Inferior parietal cortex (tissue), 1 donor: ENCODE measurements around the gene SMARCAD1.
"Not testable (repeated sequence)": the region's sequence is repeated elsewhere in the genome, so short reads cannot be mapped to it uniquely, and the experiment has no call there.

ENCODE experiments used
- DNase-seq: peaks from one replicate; pipeline ENCODE4 v3.0.0-alpha.2; 2016; ENCODE audit errors: extremely low spot score

Gene SMARCAD1

DNA sequence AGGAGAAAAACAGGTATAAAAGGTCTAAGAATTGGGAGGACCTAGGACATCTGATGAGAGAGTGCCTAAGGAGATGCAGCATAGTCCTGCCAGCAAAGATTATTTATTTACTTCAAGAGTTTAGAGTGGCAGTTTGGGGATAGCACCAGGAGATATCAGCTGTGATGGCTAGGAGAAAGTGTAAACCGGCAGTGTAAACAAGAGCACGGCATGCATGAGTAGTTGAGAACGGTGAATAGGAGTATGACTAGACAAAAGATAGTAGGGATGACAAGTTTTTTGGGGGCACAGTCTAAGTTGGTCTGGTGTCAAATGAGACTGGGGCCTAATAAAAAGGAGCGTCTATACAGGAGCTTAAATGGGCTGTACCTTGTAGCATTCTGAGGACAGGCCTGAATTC lies 86.3 kb downstream of the SMARCAD1 start:
- DNase-seq, result not testable (repeated sequence)

DNA sequence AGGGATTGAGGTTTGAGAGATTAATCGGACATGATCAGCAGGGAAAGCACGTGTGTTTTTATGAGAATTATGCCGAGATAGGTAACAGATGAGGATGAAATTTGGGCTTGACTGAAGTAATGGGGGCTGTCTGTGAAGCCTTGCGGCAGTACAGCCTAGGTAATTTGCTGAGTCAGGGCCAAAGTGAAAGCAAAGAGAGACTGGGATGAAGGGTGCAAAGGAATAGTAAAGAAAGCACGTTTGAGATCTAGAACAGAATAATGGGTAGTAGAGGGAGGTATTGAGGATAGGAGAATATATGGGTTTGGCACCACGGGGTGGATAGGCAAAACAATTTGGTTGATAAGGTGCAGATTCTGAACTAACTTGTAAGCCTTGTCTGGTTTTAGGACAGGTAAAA lies 87.8 kb downstream of the SMARCAD1 start:
- DNase-seq, result not testable (repeated sequence)

DNA sequence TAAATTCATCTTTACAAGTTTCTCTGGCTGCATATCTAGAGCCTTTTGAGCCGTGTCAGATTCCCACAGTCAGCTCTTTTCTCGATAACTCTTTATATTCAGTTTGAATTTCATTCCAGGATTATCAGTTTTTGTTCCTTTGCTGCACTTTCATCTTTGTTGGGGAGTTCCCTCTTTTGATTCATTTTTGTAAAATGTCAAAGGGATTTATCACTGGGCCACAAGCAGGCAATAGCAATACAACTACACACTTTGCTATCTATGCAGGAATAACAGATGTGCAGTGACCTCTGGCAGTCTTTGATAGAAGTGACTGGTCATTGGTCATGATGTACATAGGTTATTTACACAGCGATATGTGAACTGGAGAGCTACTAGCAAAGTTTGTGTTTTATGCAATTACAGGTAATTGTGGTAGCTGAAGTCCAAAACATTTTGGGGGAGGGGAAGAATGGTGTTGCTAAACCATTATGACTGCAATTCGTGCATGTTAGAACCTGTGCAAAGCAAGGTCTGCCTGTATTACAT lies 91.1 kb downstream of the SMARCAD1 start:
- no peak for DNase-seq

DNA sequence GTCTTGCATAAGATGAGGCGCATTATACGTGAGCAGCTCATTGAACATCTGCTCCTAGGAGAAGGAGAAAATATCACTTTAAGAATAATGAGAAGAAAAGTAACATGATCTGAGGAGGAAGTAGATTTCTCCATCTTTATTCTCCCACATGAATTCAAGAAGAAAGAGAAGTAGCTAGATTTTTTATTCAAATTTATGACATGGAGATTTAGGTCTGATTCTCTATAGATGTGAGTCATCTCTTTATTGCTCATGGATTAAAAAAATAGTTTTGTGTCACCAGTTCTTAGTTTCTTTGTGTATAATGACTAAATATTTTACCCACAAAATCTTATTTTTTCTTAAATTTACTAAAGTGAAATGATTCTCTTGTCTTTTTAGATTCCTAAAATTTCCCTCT lies 94.5 kb downstream of the SMARCAD1 start:
- no peak for DNase-seq

DNA sequence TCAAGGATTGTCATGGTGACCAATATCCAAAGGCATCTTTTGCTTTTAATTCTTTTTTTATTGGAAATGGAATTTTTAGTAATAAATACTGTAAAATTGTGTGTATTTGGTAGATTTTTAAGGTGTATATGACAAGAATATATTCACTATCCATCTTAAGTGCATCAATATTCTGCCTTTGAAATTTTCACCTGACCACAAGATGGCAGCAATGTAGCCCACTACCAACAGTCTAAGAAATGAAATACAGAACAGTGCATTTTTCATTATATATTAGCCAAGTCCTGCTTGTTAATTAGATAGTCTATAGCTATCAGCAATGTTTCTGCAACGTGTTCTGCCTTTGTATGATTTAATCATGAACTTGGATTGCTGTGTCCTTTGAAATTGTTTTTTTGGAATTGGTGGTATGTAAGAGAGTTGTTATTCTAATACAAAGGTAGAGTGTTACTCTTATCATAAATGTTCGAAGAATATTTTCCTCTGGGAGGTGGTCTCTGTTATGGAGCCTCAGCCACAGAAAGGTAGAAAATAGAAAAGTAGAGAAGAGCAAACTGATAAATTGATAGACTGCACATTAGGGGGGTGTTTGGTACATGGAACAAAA lies 96.8 kb downstream of the SMARCAD1 start:
- DNase-seq, result peak; percentile 48

DNA sequence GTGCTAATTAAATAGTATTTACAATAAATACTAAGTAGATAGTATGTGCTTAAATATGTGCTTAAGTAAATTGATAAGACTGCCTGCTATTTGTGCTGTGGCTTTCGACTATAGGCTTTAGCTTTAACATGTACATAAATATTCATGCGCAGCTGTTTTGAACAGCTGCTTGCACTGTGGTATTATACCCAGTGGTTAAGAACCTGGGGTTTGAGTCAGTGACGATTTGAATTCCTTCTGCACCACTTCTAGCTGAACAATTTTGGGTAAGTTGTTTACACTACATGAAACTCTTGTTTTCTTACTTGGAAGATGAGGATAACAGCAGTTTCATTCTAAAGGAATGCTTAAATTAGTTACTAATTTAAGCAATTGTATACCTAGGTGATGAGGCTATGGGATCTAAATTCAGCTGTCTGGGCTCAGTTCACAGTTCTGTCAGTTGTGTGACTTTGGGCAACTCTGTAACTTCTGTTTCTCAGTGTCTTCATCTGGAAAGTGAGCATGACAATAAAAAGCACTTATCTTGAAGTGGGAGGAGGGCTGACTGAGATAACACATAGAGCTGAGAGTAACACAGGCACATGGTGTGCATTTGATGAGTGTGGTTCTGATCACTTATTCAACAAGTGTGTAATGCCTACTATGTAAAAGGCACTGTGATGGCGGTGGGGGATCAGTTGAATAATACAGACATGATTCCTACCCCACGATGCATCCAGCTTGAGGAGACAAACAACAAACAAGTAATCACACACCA lies 98.0 kb downstream of the SMARCAD1 start:
- no peak for DNase-seq

DNA sequence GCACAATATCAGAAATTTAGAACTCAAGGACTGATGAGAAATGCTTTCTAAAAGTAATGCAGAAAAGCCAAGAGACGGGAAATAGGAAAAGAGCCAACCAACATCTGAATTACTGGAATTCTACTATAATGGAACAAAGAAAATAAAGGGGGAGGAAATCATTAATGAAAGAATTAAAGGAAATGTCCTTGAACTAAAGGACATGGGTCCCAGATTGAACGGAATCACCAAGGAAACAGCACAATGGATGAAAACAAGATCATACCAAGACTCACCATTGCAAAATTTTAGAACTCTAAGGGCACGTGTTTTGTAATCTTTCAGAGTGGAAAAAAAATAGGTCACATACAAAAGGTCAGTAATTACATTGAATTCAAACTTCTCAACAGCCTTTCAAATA lies 99.0 kb downstream of the SMARCAD1 start:
- DNase-seq, result no peak

DNA sequence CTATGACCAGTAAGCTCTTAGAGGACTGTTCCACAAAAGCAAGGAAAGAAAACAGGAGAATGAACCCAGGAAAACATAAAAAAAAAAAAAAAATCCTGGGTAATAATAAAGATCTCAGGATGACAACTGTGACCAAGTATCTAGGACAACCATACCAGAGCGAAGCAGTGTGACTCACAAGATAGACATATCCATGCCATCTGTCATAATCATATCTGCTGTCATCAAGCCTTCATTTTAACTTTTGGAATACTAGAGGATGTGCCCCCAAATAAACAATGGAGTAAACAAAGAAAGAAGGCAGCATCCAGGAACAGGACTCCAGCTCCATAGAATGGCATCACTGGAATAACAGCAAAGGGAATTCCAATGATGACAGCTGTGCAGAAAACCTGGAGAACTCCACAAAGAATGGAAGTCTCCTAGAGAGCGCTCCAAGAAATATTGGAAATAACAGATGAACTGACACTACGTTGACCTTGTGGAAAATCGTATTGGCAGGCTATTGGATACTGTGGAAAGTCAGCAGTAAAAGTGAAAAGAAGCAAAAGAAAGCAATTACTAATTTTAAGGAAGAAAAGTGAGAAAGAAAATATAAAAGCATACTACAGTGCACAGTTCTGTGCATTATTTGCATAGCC lies 99.7 kb downstream of the SMARCAD1 start:
- no peak for DNase-seq

DNA sequence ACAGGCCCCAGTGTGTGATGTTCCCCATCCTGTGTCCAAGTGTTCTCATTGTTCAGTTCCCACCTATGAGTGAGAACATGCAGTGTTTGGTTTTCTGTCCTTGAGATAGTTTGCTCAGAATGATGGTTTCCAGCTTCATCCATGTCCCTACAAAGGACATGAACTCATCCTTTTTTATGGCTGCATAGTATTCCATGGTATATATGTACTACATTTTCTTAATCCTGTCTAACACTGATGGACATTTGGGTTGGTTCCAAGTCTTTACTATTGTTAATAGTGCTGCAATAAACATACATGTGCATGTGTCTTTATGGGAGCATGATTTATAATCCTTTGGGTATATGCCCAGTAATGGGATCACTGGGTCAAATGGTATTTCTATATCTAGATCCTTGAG lies 112.3 kb downstream of the SMARCAD1 start:
- DNase-seq, result not testable (repeated sequence)

DNA sequence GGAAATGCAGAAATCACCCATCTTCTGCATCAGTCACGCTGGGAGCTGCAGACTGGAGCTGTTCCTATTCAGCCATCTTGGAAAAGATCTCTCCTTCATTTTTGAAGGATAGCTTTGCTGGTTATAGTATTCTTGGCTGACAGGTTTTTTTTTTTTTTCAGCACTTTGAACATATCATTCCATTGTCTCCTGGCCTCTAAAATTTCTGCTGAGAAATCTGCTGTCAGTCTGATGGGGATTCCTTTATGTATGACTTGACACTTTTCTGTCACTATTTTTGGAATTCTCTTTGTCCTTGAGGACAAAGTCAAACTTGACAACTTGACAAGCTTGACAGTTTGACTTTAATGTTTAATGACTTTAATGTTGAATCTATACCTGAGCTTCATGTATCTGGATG lies 118.2 kb downstream of the SMARCAD1 start:
- DNase-seq, result no peak

DNA sequence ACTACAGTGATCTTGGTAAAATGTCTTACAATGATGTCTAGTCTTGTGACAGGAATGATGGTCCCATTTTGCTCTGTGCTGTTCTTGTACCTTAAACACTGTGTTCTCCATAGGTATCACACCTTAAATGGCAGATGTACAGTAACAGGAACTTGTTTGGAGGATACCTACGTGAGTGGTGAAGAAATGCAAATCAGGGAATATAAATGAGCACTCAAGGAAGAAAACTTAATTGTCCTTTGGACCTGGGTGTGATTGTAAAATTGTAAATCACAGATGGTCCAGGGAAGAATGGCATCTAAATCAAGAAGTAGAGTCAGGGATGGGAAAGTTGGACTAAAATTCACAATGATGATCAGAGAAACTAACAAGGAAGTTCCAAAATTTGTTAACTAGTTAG lies 122.3 kb downstream of the SMARCAD1 start:
- DNase-seq, result no peak

DNA sequence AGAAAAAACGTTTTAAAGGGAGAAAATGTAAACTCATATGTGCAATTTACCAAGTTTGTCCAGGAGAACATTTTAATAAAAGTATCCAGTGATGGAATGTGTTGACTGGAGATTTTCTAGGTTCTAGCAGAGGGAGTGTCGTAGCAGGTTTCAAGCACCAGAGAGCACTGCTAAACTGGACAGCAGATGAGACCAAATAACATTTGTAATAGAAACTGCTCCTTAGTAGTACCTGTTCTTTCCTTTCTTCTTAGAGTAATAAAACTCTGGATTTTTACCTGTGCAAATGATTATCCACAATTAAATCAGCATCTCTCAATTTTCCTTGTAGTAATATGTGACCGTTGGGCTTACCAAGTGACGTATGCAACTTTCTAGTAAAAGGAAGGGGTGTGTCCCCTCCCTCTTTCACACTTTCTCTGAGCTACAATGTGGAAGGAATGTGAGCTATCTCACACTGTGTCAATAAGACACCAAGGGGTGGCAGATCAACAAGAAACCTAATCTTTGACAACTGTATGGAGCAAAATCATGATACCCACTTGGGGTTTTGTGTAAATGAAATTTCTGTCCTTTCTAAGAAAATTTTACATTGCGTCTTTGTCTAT lies 125.4 kb downstream of the SMARCAD1 start:
- no peak for DNase-seq

DNA sequence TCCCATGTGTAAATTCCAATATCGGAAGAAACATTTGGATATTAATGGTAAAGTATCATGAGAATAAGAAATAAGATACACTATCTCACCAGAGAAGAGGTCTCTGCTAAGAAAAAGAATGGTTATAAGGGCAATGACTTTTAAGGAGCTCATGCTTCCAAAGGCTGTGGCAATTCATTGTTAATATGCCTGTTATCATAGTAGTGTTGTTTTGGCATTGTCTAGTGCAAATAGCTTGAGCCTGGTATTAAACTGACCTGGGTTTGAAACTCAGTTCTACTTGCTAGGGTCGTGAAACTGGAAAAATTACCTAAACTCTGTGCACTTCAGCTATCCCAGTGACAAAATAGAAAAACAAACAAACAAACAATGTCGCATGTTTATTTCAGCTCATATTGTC lies 126.2 kb downstream of the SMARCAD1 start:
- no peak for DNase-seq

DNA sequence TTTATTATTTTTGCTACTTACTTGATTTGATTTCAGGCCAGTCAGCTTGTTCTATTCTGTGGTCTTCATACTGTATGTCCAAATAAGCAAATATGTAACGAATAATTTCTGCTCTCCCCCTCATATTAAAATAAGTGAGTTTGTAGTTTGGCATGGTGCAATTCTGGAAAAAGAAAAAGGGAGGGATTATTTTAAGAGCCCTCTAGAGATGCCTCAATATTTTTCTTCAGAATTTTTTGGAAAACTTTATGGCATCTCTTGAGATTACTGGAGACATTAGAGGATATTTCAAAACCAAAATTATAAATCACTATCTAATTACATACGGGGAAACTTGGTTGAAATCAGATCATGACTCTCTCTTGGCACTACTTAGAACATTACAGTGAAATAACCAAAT lies 126.8 kb downstream of the SMARCAD1 start:
- no peak for DNase-seq

DNA sequence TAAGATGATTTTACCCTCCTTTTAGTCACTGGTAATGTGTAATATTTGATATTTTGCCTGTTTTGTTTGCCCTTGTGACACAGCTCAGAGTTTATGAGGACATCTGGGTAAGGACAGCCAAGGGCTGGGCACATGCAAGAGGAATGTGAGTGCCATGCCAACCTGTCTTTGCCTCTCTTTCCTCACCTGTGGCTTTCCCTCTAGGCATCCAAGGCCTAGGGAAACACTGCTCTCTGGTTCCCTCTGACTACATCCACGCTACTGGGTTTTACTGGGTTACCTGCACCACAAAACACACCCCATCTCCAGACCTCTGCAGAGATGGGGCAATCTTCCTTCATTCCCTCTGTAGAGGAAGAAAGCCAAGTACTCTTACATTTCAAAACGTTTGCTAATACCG lies 127.3 kb downstream of the SMARCAD1 start:
- DNase-seq, result no peak

DNA sequence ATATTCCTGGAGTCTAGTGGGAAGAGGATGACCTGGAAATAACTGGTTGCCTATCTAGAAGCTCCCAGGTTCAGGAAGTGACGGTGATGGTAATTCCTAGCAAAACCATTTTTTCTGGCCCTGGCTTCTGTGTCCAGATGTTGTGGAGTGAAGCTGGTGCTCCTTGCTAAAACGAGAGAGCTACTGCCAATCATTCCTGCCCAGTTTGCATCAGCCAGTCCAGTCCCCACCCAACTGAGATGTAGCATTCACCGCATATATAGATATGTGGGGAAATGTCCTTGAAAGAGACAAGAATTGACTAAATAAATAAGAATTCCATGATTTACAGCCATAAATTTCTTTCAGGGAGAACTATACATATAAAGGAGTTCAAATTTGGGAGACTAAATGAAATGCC lies 128.6 kb downstream of the SMARCAD1 start:
- no peak for DNase-seq

DNA sequence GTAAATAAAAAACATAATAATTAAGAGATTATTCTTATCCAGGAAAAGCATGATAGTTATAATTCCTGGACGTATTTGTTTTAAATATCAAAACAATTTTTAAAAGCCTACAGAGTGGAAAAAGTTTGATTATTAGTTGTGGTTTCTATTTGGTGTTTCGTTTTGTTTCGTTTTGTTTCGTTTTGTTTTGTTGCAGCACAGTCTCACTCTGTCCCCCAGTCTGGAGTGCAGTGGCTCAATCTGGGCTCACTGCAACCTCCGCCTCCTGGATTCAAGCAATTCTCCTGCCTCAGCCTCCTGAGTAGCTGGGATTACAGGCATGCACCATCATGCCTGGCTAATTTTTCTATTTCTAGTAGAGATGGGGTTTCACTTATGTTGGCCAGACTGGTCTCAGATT lies 129.1 kb downstream of the SMARCAD1 start:
- not testable (repeated sequence) for DNase-seq

DNA sequence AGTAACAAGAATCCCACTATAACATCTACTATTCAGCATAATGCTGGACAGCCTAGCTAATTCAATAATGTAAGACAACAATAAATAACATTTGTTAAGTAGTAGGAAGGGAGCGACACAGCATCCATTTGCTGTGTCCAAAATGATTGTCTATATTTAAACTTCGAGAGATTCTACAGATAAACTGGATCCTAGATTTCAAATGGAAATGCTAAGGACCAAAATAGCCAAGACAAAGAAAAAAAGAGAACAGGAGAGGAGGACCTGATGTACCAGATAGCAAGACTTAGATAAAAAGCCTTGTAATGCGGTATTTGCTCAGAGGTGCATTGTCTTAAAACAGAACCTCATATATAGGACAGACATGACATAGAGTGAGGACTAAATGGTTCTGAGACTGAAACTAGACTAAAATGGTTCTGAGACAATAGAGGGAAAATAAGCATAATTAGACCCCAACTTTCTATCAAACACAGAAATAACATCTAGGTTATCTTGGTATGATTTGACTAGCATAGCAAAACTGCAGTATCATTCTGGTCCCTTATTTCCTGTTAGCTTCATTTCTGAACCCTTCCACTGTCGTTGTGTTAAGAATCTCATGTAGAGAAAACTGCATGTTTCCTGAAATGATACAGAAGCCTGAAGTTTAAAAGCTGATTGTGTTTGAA lies 131.2 kb downstream of the SMARCAD1 start:
- DNase-seq, result no peak

DNA sequence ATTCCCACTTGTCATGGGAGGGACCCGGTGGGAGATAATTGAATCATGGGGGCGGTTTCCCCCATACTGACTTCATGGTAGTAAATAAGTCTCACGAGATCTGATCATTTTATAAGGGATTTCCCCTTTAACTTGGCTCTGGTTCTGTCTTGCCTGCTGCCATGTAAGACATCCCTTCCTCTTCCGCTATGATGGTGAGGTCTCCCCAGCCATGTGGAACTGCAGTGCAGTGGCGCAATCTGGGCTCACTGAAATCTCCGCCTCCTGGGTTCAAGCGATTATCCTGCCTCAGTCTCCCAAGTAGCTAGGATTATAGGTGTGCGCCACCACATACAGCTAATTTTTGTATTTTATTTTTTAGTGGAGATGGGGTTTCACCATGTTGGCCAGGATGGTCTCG lies 132.1 kb downstream of the SMARCAD1 start:
- DNase-seq, result no peak
